Neuronal stem cell (in vitro differentiated cells): ENCODE results near the gene PLXNA3.

Experiments used
- DNase-seq: peaks from one replicate; pipeline ENCODE4 v3.0.0-alpha.2; 2013; ENCODE audit warnings: low spot score
- H2AFZ ChIP-seq: one replicate; pipeline ENCODE4 v1.6.1; 2013; ENCODE audit warnings: mild to moderate bottlenecking, low read length, inconsistent platforms
- H2AK5ac ChIP-seq: 2 replicates; pipeline ENCODE4 v1.6.1; 2013; ENCODE audit warnings: low read depth, mild to moderate bottlenecking, inconsistent platforms, low read length, moderate library complexity, mixed read lengths
- H2BK120ac ChIP-seq: 2 replicates; pipeline ENCODE4 v1.6.1; 2013; ENCODE audit warnings: low read depth, mild to moderate bottlenecking, inconsistent platforms, low read length, moderate library complexity, mixed read lengths
- H2BK12ac ChIP-seq: one replicate; pipeline ENCODE4 v1.6.1; 2013; ENCODE audit warnings: low read length, inconsistent platforms
- H2BK15ac ChIP-seq: 2 replicates; pipeline ENCODE4 v1.6.1; 2013; ENCODE audit warnings: mild to moderate bottlenecking, low read length, inconsistent platforms, mixed read lengths
- H2BK5ac ChIP-seq: one replicate; pipeline ENCODE4 v1.6.1; 2013; ENCODE audit warnings: inconsistent platforms, mild to moderate bottlenecking, low read length, moderate library complexity
- H3K14ac ChIP-seq: one replicate; pipeline ENCODE4 v1.6.1; 2013; ENCODE audit warnings: low read length, inconsistent platforms
- H3K18ac ChIP-seq: 2 replicates; pipeline ENCODE4 v1.6.1; 2013; ENCODE audit warnings: low read length, inconsistent platforms
- H3K23ac ChIP-seq: 2 replicates; pipeline ENCODE4 v1.6.1; 2013; ENCODE audit warnings: low read depth, mild to moderate bottlenecking, mixed read lengths, low read length, inconsistent platforms; ENCODE audit not compliant: poor library complexity
- H3K27ac ChIP-seq: replicated peaks from 3 replicates; pipeline ENCODE4 v1.5.1; 2013; ENCODE audit warnings: low read length, inconsistent platforms
- H3K27me3 ChIP-seq, 3 experiments: 2 replicates each; pipeline ENCODE4 v1.6.1; 2013; ENCODE audit warnings: low read length in 3 of 3, mild to moderate bottlenecking in 2 of 3, inconsistent platforms in 1 of 3, low read depth in 1 of 3, mixed read lengths in 1 of 3, moderate library complexity in 1 of 3; ENCODE audit not compliant: control insufficient read depth in 3 of 3, insufficient read depth in 3 of 3
- H3K36me3 ChIP-seq, 2 donors: replicated peaks in 1 of 2; 2 replicates each; pipeline ENCODE4 v1.6.1; 2013; ENCODE audit warnings: low read length in 2 of 2; ENCODE audit not compliant: control insufficient read depth in 2 of 2, insufficient read depth in 2 of 2
- H3K4ac ChIP-seq: 2 replicates; pipeline ENCODE4 v1.6.1; 2013; ENCODE audit warnings: inconsistent platforms, mild to moderate bottlenecking, low read length, moderate library complexity
- H3K4me1 ChIP-seq, 2 donors: 1 replicate in 1 of 2; 2 replicates in 1 of 2; pipeline ENCODE4 v1.6.1; 2013; ENCODE audit warnings: low read length in 2 of 2, low read depth in 1 of 2; ENCODE audit not compliant: control insufficient read depth in 2 of 2, insufficient read depth in 1 of 2
- H3K4me2 ChIP-seq: one replicate; pipeline ENCODE4 v1.6.1; 2013; ENCODE audit warnings: mild to moderate bottlenecking, low read length, inconsistent platforms; ENCODE audit not compliant: insufficient read depth, poor library complexity, severe bottlenecking
- H3K4me3 ChIP-seq, 2 donors: 2 replicates each; pipeline ENCODE4 v1.5.1; 2013; ENCODE audit warnings: low read length in 2 of 2, mild to moderate bottlenecking in 2 of 2, inconsistent platforms in 1 of 2, moderate library complexity in 1 of 2
- H3K79me1 ChIP-seq: one replicate; pipeline ENCODE4 v1.6.1; 2013; ENCODE audit warnings: low read depth, mild to moderate bottlenecking, inconsistent platforms, low read length, moderate library complexity
- H3K9ac ChIP-seq: one replicate; pipeline ENCODE4 v1.6.1; 2013; ENCODE audit warnings: mild to moderate bottlenecking, low read depth, low read length, inconsistent platforms; ENCODE audit not compliant: poor library complexity
- H3K9me3 ChIP-seq, 2 donors: replicated peaks in 1 of 2; 2 replicates each; pipeline versions ENCODE3 to v1.6.1; 2013; ENCODE audit warnings: low read length in 2 of 2, mild to moderate bottlenecking in 2 of 2, inconsistent platforms in 1 of 2, low read depth in 1 of 2, mixed read lengths in 1 of 2, moderate library complexity in 1 of 2; ENCODE audit not compliant: control insufficient read depth in 2 of 2, insufficient read depth in 1 of 2
- H4K8ac ChIP-seq: one replicate; pipeline ENCODE4 v1.6.1; 2013; ENCODE audit warnings: low read depth, mild to moderate bottlenecking, inconsistent platforms, low read length, moderate library complexity
- H4K91ac ChIP-seq: one replicate; pipeline ENCODE4 v1.6.1; 2013; ENCODE audit warnings: low read length, low read depth, mild to moderate bottlenecking, inconsistent platforms; ENCODE audit not compliant: poor library complexity
- WGBS, 2 donors: extraction: QIAGEN DNeasy Blood & Tissue Kit; methylation state at CpG; one replicate each; pipeline ENCODE4 v1.1.7; 2013; ENCODE audit warnings: missing lambda C conversion rate in 2 of 2, mixed read lengths in 1 of 2; ENCODE audit not compliant: insufficient read length in 2 of 2, insufficient replicate concordance in 1 of 2; ENCODE audit errors: extremely low coverage in 2 of 2; 5-methylcytosine and 5-hydroxymethylcytosine counted together

The PLXNA3 gene

DNA sequence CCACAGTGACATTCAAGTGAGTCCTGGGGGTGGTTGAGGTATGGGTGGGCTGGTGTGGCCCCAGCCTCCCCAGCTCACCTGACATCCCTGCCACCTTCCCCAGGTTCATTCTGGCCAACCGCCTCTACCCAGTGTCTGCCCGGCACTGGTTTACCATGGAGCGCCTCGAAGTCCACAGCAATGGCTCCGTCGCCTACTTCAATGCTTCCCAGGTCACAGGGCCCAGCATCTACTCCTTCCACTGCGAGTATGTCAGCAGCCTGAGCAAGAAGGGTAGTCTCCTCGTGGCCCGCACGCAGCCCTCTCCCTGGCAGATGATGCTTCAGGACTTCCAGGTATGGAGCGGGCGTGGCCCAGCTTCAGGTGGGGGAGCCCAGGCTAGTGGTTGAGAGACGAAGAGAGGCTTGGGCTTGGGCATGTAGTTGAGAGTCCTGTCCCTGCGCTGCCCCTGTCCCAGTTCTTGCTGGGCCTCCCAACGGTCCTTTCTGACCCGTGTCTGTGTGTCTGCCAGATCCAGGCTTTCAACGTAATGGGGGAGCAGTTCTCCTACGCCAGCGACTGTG is 22.8 kb upstream of the PLXNA3 start:
- H2BK5ac ChIP-seq, result no peak overlapping the region
- no peak for DNase-seq
- H3K4me2 ChIP-seq, result no peak overlapping the region
- H3K18ac ChIP-seq, result no peak overlapping the region
- peaks cover 15% of the 10 kb centered on the region for H3K79me1 ChIP-seq
- H2AFZ ChIP-seq, result no peak overlapping the region
- H3K36me3 ChIP-seq, result peaks cover 18 to 77% of the 10 kb centered on the region in 2 donors
- H2AK5ac ChIP-seq, result no peak overlapping the region
- H3K27ac ChIP-seq, result no peak overlapping the region
- H3K4me3 ChIP-seq, result no peak overlapping the region
- no peak overlapping the region for H2BK12ac ChIP-seq
- no peak overlapping the region for H3K23ac ChIP-seq
- no peak overlapping the region for H4K91ac ChIP-seq
- no peak overlapping the region for H2BK120ac ChIP-seq
- no peak overlapping the region for H3K9ac ChIP-seq
- no peak overlapping the region for H3K14ac ChIP-seq
- H3K27me3 ChIP-seq, result no peaks in the 10 kb centered on the region
- no peak overlapping the region for H4K8ac ChIP-seq
- H3K4me1 ChIP-seq, result peaks cover 7% of the 10 kb centered on the region in 2 donors
- H3K4ac ChIP-seq, result no peak overlapping the region
- H2BK15ac ChIP-seq, result no peak overlapping the region
- no peaks in the 10 kb centered on the region for H3K9me3 ChIP-seq
- WGBS, 2 donors, result no CpG with 5 or more reads among the region's 19 CpGs

DNA sequence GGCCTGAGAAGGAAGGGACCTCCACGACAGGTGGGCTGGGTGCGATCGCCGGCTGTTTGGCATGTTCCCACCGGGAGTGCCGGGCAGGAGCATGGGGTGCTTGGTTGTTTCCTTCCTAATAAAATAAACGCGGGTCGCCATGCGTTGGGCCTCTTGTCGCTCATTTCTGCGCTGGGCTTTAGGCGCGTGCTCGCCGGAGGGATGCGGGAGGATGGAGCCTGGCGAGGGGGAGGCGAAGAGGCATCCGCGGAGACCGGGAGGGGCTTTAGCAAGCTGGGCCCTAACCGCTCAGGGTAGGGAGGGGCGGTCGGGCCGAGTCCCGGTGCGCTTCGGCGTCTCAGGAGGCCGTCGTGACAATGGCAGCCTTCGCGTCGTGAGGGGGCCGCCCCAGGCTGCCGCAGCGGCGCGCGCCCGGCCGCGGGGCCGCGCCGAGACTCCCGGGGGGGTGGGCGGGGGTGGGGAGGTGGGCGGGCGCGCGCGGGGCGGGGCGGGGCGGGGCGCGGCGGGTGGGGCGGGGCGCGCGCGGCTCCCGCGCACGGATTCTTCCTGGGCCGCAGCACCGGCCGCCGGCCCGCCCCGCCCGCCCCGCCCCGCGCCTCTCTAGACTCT is 21.6 kb upstream of the PLXNA3 start:
- Histone ChIP-seq H3K27ac (peak overlapping the region; percentile 59), H3K9ac (peak overlapping the region; percentile 94), H3K14ac (no peak overlapping the region), H3K36me3 (peaks cover 23 to 83% of the 10 kb centered on the region in 2 donors), H2AK5ac (no peak overlapping the region), H3K4me3 (peak overlapping the region; percentile 91 to 98), H3K4me1 (peaks cover 7% of the 10 kb centered on the region in 2 donors), H2BK15ac (no peak overlapping the region), H2BK12ac (no peak overlapping the region), H2BK5ac (peak overlapping the region; percentile 53), H3K27me3 (no peaks in the 10 kb centered on the region), H3K4me2 (peak overlapping the region; percentile 45), H3K79me1 (peaks cover 14% of the 10 kb centered on the region), H3K18ac (peak overlapping the region; percentile 94), H4K91ac (no peak overlapping the region), H2AFZ (peak overlapping the region; percentile 80), H3K23ac (no peak overlapping the region), H2BK120ac (peak overlapping the region; percentile 81), H4K8ac (no peak overlapping the region), H3K4ac (no peak overlapping the region), H3K9me3 (no peaks in the 10 kb centered on the region)
- no peak for DNase-seq
- WGBS, 2 donors, result no CpG with 5 or more reads among the region's 78 CpGs

DNA sequence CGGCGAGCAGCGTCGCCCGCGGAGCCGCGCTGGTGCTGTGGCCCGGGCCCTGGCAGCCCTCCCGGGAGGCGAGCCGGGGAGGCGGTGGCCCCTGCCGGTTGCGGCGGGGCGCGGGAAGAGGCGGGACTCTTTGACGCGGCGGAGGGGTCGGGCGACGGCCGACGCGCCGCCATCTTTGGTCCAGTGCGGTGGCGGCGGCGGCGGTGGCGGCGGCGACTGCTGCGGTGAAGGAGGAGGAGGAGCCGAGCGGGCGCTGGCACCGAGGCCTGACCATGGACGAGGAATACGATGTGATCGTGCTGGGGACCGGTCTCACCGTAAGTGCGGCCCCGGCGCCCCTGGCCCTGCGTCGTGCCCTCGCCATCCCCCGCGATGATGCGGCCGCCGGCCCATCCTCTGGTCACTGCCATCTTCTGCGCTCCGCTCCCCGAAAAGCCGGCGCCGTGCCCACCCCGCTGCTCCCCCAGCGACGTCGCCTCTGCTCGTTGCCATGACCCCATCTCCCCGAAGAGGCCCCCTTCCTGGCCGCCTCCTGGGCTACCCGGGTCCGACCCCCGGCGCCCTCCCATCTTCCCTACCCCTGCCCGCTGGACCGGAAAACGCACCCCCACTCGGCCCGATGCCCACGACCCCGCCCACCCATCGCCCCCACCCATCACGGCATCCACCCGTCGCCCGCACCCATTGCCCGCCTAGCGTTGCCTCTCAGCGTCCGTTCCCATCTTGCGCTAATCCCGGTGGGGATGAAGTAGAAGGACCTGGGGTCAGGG is 20.9 kb upstream of the PLXNA3 start, which contains the start of gene GDI1:
GDI1 (plus strand) TSS at position 172 of the 770 bp plus-strand sequence; CDS start at position 273, 101 bp downstream.
- no CpG with 5 or more reads among the region's 93 CpGs for WGBS, 2 donors
- H2BK120ac ChIP-seq, result peak within 1 kb of the TSS; percentile 81
- H3K4ac ChIP-seq, result no peak within 1 kb of the TSS
- peak within 1 kb of the TSS; percentile 80 for H2AFZ ChIP-seq
- H3K9me3 ChIP-seq, result no peaks in the 10 kb centered on the region
- no peak within 1 kb of the TSS for H4K91ac ChIP-seq
- peaks cover 7% of the 10 kb centered on the region in 2 donors for H3K4me1 ChIP-seq
- H3K4me2 ChIP-seq, result peak within 1 kb of the TSS; percentile 60
- DNase-seq, result no peak
- peak within 1 kb of the TSS; percentile 94 for H3K9ac ChIP-seq
- peaks cover 12% of the 10 kb centered on the region for H3K79me1 ChIP-seq
- H3K27me3 ChIP-seq, result no peaks in the 10 kb centered on the region
- H3K27ac ChIP-seq, result peak within 1 kb of the TSS; percentile 59
- peak within 1 kb of the TSS; percentile 75 for H2AK5ac ChIP-seq
- peaks cover 30 to 83% of the 10 kb centered on the region in 2 donors for H3K36me3 ChIP-seq
- H3K23ac ChIP-seq, result peak within 1 kb of the TSS; percentile 91
- H3K4me3 ChIP-seq, result peak within 1 kb of the TSS; percentile 91 to 98
- H2BK15ac ChIP-seq, result no peak within 1 kb of the TSS
- no peak within 1 kb of the TSS for H2BK12ac ChIP-seq
- peak within 1 kb of the TSS; percentile 21 for H3K14ac ChIP-seq
- peak within 1 kb of the TSS; percentile 94 for H3K18ac ChIP-seq
- H4K8ac ChIP-seq, result no peak within 1 kb of the TSS
- peak within 1 kb of the TSS; percentile 53 for H2BK5ac ChIP-seq
